AG04450 (cell line): ENCODE measurements around the gene SLC26A5. TPM values are rescaled to one million over a fixed set of nuclear protein-coding genes. Genes with fewer than 3 reads are reported as not detected.
"Not testable (repeated sequence)": the region's sequence is repeated elsewhere in the genome, so short reads cannot be mapped to it uniquely, and the experiment has no call there.

Experiments
- CTCF ChIA-PET: fragments of 300-600, 350-600 bp; formaldehyde crosslinking; extraction: SDS; loops from one replicate; lab custom pipeline; 2022; ENCODE audit warnings: antibody characterized with exemption, inconsistent platforms; lab: Charles Lee
- POLR2A ChIA-PET: fragments of 350-600 bp; formaldehyde crosslinking; extraction: SDS; loops from one replicate; lab custom pipeline; 2021; ENCODE audit warnings: antibody characterized with exemption, inconsistent platforms; lab: Yijun Ruan, JAX
- DNase-seq: peaks from one replicate; pipeline ENCODE4 v3.0.0-alpha.2; 2011; ENCODE audit warnings: low read depth, low spot score
- H3K27ac ChIP-seq: one replicate; pipeline ENCODE4 v1.5.1; 2012; ENCODE audit warnings: low read depth, low read length, control low read depth
- H3K27me3 ChIP-seq: one replicate; pipeline ENCODE4 v1.6.0; 2012; ENCODE audit warnings: low read length; ENCODE audit not compliant: control insufficient read depth, insufficient read depth
- H3K4me3 ChIP-seq: 2 replicates; pipeline ENCODE4 v1.5.1; 2011; ENCODE audit warnings: mild to moderate bottlenecking, low read depth, low read length, control low read depth
- H3K9me3 ChIP-seq: 2 replicates; pipeline ENCODE4 v1.5.1; 2012; ENCODE audit warnings: low read length; ENCODE audit not compliant: control insufficient read depth, insufficient read depth
- CTCF ChIP-seq: IDR thresholded peaks from 2 replicates; pipeline ENCODE4 v1.5.1; 2011; ENCODE audit warnings: low read depth, low read length, control low read depth, inconsistent platforms
- polyA plus RNA-seq: library from polyadenylated mRNA; depleted of rRNA; stranded (reverse); fragments of >200 nt; gene quantifications from 2 replicates; pipeline ENCODE4 v1.2.3, GENCODE V29; 2011

SLC26A5 gene
- polyA plus RNA-seq, 1 experiment: not detected

DNA sequence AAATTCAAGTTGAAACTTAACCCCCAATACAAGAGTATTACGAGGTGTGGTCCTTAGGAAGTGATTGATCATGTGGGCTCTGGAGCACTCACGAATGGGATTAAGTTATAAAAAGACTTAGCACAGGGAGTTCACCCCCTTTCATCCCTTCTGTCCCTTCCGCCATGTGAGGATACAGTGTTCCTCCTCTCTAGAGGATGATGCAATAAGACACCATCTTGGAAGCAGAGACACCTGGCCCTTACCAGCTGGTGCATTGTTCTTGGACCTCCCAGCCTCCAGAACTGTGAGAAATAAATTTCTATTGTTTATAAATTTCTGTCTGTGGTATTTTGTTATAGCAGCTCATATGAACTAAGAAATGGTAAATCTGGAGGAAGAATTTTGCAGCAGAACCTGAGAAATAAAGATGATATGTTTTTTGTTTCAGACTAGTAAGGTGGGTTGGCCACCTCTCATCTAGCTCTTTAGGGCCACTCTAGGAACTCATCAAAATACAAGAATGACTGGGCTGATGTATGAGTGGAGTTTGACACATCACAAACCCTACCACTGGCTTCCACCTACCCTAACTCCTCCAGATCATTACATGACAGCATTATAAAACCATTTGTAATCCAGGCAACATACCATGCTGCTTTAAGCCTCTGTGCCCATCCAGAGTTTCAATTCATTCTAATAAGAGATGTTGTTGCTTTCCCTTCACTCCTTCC is 22.4 kb downstream of the SLC26A5 start:
- H3K4me3 ChIP-seq: no peak overlapping the region
- H3K27me3 ChIP-seq: no peaks in the 10 kb centered on the region
- ChIA-PET CTCF (no interaction called here), POLR2A (no interaction called here)
- H3K9me3 ChIP-seq: no peaks in the 10 kb centered on the region
- TF ChIP-seq CTCF: no peak
- H3K27ac ChIP-seq: no peak overlapping the region
- no peak for DNase-seq

DNA sequence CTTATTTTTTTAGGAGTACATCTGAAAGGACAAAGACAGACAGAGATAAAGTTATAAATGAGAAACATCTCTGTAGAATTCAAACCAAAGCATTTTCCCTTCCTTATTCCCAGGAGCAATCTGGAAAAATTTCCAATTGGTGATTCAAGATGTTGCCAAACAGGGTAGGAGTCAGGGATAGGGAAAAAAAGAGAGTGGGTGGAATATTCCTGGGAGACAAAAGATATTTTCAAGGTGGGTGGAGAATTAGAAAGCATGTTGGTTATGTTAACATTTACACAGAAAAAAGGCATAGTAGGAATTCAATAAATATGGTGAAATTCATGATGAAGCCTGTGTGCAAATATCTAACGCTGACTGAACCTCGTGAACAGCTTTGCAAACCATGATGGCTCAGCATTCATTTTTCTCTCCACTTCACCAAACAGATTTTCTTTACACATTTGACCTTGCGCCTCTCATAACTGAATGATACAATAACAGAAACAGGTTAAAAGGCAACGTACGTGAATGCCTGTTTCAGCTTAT is 25.1 kb downstream of the SLC26A5 start:
- no peak for TF ChIP-seq CTCF
- no peak overlapping the region for H3K4me3 ChIP-seq
- H3K27me3 ChIP-seq: no peaks in the 10 kb centered on the region
- POLR2A ChIA-PET: no interaction called here
- no peaks in the 10 kb centered on the region for H3K9me3 ChIP-seq
- no peak for DNase-seq
- no peak overlapping the region for H3K27ac ChIP-seq
- CTCF ChIA-PET: no interaction called here

- POLR2A ChIA-PET: no interaction called here
- CTCF ChIA-PET: no interaction called here
- TF ChIP-seq CTCF: no peak
- H3K4me3 ChIP-seq: no peak overlapping the region
- peaks cover 3% of the 10 kb centered on the region for H3K27me3 ChIP-seq
- H3K27ac ChIP-seq: no peak overlapping the region
- no peak for DNase-seq
- no peaks in the 10 kb centered on the region for H3K9me3 ChIP-seq
These were observed 27.8 kb downstream of the SLC26A5 start for GRCh38 chr7:103418241-103418640.

GRCh38 chr7:103413407-103413806 is 32.6 kb downstream of the SLC26A5 start:
- no peak for TF ChIP-seq CTCF
- Histone ChIP-seq H3K9me3 (no peaks in the 10 kb centered on the region), H3K27ac (no peak overlapping the region), H3K27me3 (peaks cover 6% of the 10 kb centered on the region), H3K4me3 (no peak overlapping the region)
- CTCF ChIA-PET: no interaction called here
- POLR2A ChIA-PET: no interaction called here
- DNase-seq: no peak

DNA sequence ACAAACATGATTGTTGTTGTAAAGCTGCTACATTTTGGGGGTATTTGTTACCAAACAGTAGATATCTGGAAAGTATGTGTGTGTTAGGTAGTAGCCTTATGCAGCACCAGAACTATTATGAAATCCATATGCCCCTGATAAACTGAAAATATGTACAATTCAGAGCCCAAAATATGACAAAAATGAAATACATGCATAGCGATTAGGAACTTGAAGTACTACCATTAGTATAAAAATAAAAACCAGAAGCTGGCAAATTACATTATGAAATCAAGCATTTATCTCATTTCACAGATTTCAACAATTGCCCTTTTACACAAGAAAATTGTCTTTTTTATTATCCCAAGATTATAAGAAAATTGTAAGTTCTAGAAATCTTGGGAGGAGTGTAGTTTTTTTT is 33.9 kb downstream of the SLC26A5 start:
- no peak for DNase-seq
- H3K27ac ChIP-seq: no peak overlapping the region
- no peaks in the 10 kb centered on the region for H3K9me3 ChIP-seq
- ChIA-PET POLR2A (no interaction called here), CTCF (no interaction called here)
- H3K27me3 ChIP-seq: peaks cover 6% of the 10 kb centered on the region
- TF ChIP-seq CTCF: no peak
- H3K4me3 ChIP-seq: no peak overlapping the region

DNA sequence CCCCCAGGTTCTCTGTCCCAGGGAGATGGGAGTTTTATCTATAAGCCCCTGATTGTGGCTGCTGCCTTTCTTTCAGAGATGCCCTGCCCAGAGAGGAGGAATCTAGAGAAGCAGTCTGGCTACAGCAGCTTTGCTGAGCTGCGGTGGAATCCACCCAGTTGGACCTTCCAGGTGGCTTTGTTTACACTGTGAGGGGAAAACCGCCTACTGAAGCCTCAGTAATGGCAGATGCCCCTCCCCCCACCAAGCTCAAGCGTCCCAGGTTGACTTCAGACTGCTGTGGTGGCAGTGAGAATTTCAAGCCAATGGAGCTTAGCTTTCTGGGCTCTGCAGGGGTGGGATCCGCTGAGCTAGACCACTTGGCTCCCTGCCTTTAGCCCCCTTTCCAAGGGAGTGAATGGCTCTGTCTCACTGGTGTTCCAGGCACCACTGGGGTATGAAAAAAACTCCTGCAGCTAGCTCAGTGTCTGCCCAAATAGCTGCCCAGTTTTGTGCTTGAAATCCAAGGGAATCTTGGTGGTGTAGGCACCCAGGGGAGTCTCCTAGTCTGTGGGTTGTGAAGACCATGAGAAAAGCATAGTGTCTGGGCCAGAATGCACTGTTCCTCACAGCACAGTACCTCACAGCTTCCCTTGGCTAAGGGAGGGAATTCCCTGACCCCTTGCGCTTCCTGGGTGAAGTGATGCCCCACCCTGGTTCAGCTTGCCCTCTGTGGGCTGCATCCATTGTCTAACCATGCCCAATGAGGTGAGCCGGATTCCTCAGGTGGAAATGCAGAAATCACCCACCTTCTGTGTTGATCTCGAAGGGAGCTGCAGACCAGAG is 40.0 kb downstream of the SLC26A5 start:
- H3K27me3 ChIP-seq, H3K4me3 ChIP-seq, H3K27ac ChIP-seq, DNase-seq, POLR2A ChIA-PET, H3K9me3 ChIP-seq, CTCF ChIA-PET: not testable (repeated sequence)

DNA sequence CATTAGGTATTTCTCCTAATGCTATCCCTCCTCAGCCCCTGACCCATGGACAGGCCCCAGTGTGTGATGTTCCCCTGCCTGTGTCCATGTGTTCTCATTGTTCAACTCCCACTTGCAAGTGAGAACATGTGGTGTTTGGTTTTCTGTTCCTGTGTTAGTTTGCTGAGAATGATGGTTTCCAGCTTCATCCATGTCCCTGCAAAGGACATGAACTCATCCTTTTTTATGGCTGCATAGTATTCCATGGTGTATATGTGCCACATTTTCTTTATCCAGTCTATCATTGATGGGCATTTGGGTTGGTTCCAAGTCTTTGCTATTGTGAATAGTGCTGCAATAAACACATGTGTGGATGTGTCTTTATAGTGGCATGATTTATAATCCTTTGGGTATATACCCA is 46.3 kb downstream of the SLC26A5 start:
- POLR2A ChIA-PET, H3K27me3 ChIP-seq, DNase-seq, CTCF ChIA-PET, H3K9me3 ChIP-seq, H3K27ac ChIP-seq, H3K4me3 ChIP-seq: not testable (repeated sequence)
